Ovary (tissue), 3 donors: ENCODE data around the gene GATB.

Experiments
- EP300 ChIP-seq: sonication (generic); formaldehyde crosslinking; IDR thresholded peaks from one replicate; pipeline ENCODE4 v1.6.1; 2017; ENCODE audit warnings: antibody characterized with exemption
- POLR2A ChIP-seq: fragments of 450-650 bp; IDR thresholded peaks from one replicate; pipeline ENCODE4 v1.6.1; 2017; ENCODE audit warnings: antibody characterized with exemption, mild to moderate bottlenecking, moderate library complexity
- TF ChIP-seq, protein P1 (sequence below), 3 donors: fragments of 450-650 bp in 2 of 3; fragments of 200-600 bp in 1 of 3; IDR thresholded peaks; one replicate each; pipeline versions ENCODE4 v1.5.1 to v1.8.0; 2016 to 2022; ENCODE audit warnings: antibody characterized with exemption in 3 of 3, mild to moderate bottlenecking in 1 of 3
- donor health status: DM: no; HTN: no; CAD: no.

GRCh38 chr4:151638295-151638858 is 122.4 kb downstream of the GATB start:
- no peak for TF ChIP-seq POLR2A
- TF ChIP-seq, protein P1, sequence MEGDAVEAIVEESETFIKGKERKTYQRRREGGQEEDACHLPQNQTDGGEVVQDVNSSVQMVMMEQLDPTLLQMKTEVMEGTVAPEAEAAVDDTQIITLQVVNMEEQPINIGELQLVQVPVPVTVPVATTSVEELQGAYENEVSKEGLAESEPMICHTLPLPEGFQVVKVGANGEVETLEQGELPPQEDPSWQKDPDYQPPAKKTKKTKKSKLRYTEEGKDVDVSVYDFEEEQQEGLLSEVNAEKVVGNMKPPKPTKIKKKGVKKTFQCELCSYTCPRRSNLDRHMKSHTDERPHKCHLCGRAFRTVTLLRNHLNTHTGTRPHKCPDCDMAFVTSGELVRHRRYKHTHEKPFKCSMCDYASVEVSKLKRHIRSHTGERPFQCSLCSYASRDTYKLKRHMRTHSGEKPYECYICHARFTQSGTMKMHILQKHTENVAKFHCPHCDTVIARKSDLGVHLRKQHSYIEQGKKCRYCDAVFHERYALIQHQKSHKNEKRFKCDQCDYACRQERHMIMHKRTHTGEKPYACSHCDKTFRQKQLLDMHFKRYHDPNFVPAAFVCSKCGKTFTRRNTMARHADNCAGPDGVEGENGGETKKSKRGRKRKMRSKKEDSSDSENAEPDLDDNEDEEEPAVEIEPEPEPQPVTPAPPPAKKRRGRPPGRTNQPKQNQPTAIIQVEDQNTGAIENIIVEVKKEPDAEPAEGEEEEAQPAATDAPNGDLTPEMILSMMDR (IDR thresholded peaks at IDR 0.05): no peak
- TF ChIP-seq EP300: no peak
